ENCODE data around the gene MTR.

GRCh38 chr1:236942431-236942830, 147.3 kb downstream of the MTR start:
- TF ChIP-seq CTCF (IDR thresholded peaks at IDR 0.05) (no peak), EZH2 (IDR thresholded peaks at IDR 0.05; ENCODE audit: borderline replicate concordance, insufficient read depth, low read depth, low read length, poor library complexity, severe bottlenecking) (no peak)
